RWPE2 (cell line): Measurements from ENCODE around the gene PRRT3.
"Not testable (repeated sequence)": the region's sequence is repeated elsewhere in the genome, so short reads cannot be mapped to it uniquely, and the experiment has no call there.

Experiments used
- ATAC-seq: fragments of 200-7000 bp; cut with Tn5 transposase; 3 replicates; pipeline ENCODE4 v1.9.1; 2021; ENCODE audit warnings: low read depth
- DNase-seq: peaks from one replicate; pipeline ENCODE4 v3.0.0-alpha.2; 2020; ENCODE audit warnings: low spot score
- H3K27ac ChIP-seq: fragments of 450-650 bp; 2 replicates; pipeline ENCODE4 v1.5.1; 2017; ENCODE audit warnings: mild to moderate bottlenecking; ENCODE audit not compliant: poor library complexity, severe bottlenecking
- H3K27me3 ChIP-seq: fragments of 250-450 bp; sonication (Bioruptor Pico); 2 replicates; pipeline ENCODE4 v1.5.1; 2021; ENCODE audit warnings: mild to moderate bottlenecking, moderate library complexity; ENCODE audit not compliant: insufficient read depth, poor library complexity, severe bottlenecking
- H3K36me3 ChIP-seq: fragments of 250-450 bp; sonication (Bioruptor Pico); 2 replicates; pipeline ENCODE4 v1.5.1; 2020; ENCODE audit warnings: low read depth, mild to moderate bottlenecking, moderate library complexity
- H3K4me1 ChIP-seq: fragments of 250-450 bp; sonication (Bioruptor Pico); 2 replicates; pipeline ENCODE4 v1.5.1; 2021; ENCODE audit warnings: mild to moderate bottlenecking, moderate library complexity; ENCODE audit not compliant: insufficient read depth, poor library complexity, severe bottlenecking
- H3K4me3 ChIP-seq: fragments of 250-450 bp; sonication (Bioruptor Pico); 2 replicates; pipeline ENCODE4 v1.5.1; 2021; ENCODE audit warnings: mild to moderate bottlenecking, moderate library complexity; ENCODE audit not compliant: severe bottlenecking
- H3K9me3 ChIP-seq: fragments of 250-450 bp; sonication (Bioruptor Pico); 2 replicates; pipeline ENCODE4 v1.5.1; 2021; ENCODE audit warnings: mild to moderate bottlenecking, moderate library complexity; ENCODE audit not compliant: severe bottlenecking
- CTCF ChIP-seq: fragments of 450-650 bp; IDR thresholded peaks from one replicate; pipeline ENCODE4 v1.5.1; 2017; ENCODE audit warnings: mild to moderate bottlenecking, moderate library complexity; ENCODE audit not compliant: poor library complexity, severe bottlenecking

The PRRT3 gene

GRCh38 chr3:9906480-9906879 is 45.7 kb downstream of the PRRT3 start:
- DNase-seq (no peak), ATAC-seq (no peak)
- no peak overlapping the region for H3K27ac ChIP-seq
- H3K27me3 ChIP-seq: no peaks in the 10 kb centered on the region
- H3K4me1 ChIP-seq: peaks cover 11% of the 10 kb centered on the region
- no peaks in the 10 kb centered on the region for H3K9me3 ChIP-seq
- no peaks in the 10 kb centered on the region for H3K36me3 ChIP-seq
- no peak for TF ChIP-seq CTCF
- no peak overlapping the region for H3K4me3 ChIP-seq

GRCh38 chr3:9903904-9904303 is 48.3 kb downstream of the PRRT3 start:
- H3K27ac ChIP-seq: peak overlapping the region; percentile 51
- no peak overlapping the region for H3K4me3 ChIP-seq
- DNase-seq: no peak
- H3K4me1 ChIP-seq: peaks cover 18% of the 10 kb centered on the region
- no peaks in the 10 kb centered on the region for H3K9me3 ChIP-seq
- TF ChIP-seq CTCF: no peak
- no peak for ATAC-seq
- H3K36me3 ChIP-seq: no peaks in the 10 kb centered on the region
- H3K27me3 ChIP-seq: no peaks in the 10 kb centered on the region

GRCh38 chr3:9903238-9903624 is 49.0 kb downstream of the PRRT3 start:
- H3K9me3 ChIP-seq: no peaks in the 10 kb centered on the region
- H3K36me3 ChIP-seq: no peaks in the 10 kb centered on the region
- peak overlapping the region; percentile 51 for H3K27ac ChIP-seq
- no peak for DNase-seq
- peak; percentile 47 for ATAC-seq
- H3K27me3 ChIP-seq: no peaks in the 10 kb centered on the region
- peaks cover 25% of the 10 kb centered on the region for H3K4me1 ChIP-seq
- no peak for TF ChIP-seq CTCF
- H3K4me3 ChIP-seq: peak overlapping the region; percentile 16

- Histone ChIP-seq H3K4me1 (peaks cover 31% of the 10 kb centered on the region), H3K9me3 (no peaks in the 10 kb centered on the region), H3K27me3 (no peaks in the 10 kb centered on the region), H3K36me3 (no peaks in the 10 kb centered on the region), H3K27ac (peak within 1 kb of the TSS; percentile 51), H3K4me3 (peak within 1 kb of the TSS; percentile 16)
- TF ChIP-seq CTCF: no peak
- ATAC-seq (peak; percentile 69), DNase-seq (no peak)
Observed at GRCh38 chr3:9902372-9903237, 49.6 kb downstream of the PRRT3 start, which contains the start of gene IL17RE. Gene IL17RE, plus strand, starts transcription at chr3:9902848. Its CDS starts 85 bp downstream, at chr3:9902933.

GRCh38 chr3:9901967-9902366 is 50.2 kb downstream of the PRRT3 start:
- H3K9me3 ChIP-seq: no peaks in the 10 kb centered on the region
- no peak for ATAC-seq
- H3K4me3 ChIP-seq: no peak overlapping the region
- peaks cover 37% of the 10 kb centered on the region for H3K4me1 ChIP-seq
- H3K27ac ChIP-seq: peak overlapping the region; percentile 51
- no peak for DNase-seq
- H3K27me3 ChIP-seq: no peaks in the 10 kb centered on the region
- TF ChIP-seq CTCF: no peak
- H3K36me3 ChIP-seq: no peaks in the 10 kb centered on the region

- H3K4me1 ChIP-seq: peaks cover 41% of the 10 kb centered on the region
Observed at GRCh38 chr3:9900965-9901415, 51.2 kb downstream of the PRRT3 start.

More at GRCh38 chr3:9900965-9901415, 51.2 kb downstream of the PRRT3 start:
- not testable (repeated sequence) for H3K4me3 ChIP-seq, H3K36me3 ChIP-seq, H3K9me3 ChIP-seq, H3K27ac ChIP-seq, DNase-seq, ATAC-seq, H3K27me3 ChIP-seq
